GM23338 (cell line): ENCODE results near the gene PHF10.

Experiments
- CTCF ChIP-seq, 2 experiments: fragments of 200-600 bp in 1 of 2; sonication (generic) in 1 of 2; conservative IDR thresholded peaks; 2 replicates each; pipeline versions ENCODE4 v1.5.1 to v1.6.1; 2016 to 2017; ENCODE audit warnings: antibody characterized with exemption in 2 of 2, low read depth in 2 of 2, mild to moderate bottlenecking in 2 of 2, moderate library complexity in 1 of 2
- REST ChIP-seq: IDR thresholded peaks from one replicate; pipeline ENCODE4 v1.6.1; 2018; ENCODE audit warnings: antibody characterized with exemption; ENCODE audit not compliant: unreplicated experiment

- TF ChIP-seq CTCF (conservative IDR thresholded peaks at IDR 0.05; ENCODE audit: low read depth in 2 of 2): no peak
- no peak for TF ChIP-seq REST
Observed at GRCh38 chr6:169726963-169727362, 2.7 kb upstream of the PHF10 start.
